Measurements from ENCODE around the gene PDZD4. TPM values are rescaled to one million over a fixed set of nuclear protein-coding genes. Genes with fewer than 3 reads are reported as not detected.
A peak's percentile ranks its signal among the peaks of the same experiment; 100 is the strongest.

The PDZD4 gene
- total RNA-seq, 4 donors from 2014 or later: 2.0 to 6.6 (median 4.2) TPM

DNA sequence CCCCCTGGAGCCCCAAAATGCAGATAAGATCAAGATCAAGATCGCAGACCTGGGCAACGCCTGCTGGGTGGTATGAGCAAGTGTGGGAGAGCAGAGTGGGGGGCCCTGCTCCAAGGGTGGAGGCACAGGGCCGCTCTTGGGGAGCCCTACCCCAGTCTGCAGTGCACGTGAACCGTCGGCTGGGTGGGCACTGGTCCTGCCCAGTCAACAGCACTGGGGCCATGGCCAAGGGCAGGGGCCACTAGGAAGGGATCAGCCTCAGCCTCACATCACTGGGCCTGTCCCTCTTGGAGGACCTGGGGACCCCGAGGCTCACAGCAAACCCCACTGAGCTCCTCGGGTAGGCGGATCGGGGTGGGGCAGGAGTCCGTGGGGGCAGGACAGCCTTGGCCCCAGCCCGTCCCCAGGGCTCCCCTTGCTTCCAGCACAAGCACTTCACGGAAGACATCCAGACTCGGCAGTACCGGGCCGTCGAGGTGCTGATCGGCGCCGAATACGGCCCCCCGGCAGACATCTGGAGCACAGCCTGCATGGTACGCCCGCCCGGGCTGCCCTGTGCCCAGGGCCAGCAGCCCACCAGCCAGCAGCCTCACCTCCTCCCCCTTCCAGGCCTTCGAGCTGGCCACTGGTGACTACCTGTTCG is 45.9 kb downstream of the PDZD4 start:
- in situ Hi-C loops (cut with MboI; ENCODE audit: low pct_ligation_motif_present in 1 of 4, low pct_unique_long_range_greater_than_20kb in 1 of 4, low sequenced_read_pairs in 3 of 4): loop anchor here in 1 of 4 donors (25.0 kb wide), 1 partner anchor 153 kb away; the partner anchor contains the start of genes ARHGAP4, NAA10 and RENBP
- intact Hi-C loops (cut with DNase I; ENCODE audit: low total_unique reads): no loop called here

DNA sequence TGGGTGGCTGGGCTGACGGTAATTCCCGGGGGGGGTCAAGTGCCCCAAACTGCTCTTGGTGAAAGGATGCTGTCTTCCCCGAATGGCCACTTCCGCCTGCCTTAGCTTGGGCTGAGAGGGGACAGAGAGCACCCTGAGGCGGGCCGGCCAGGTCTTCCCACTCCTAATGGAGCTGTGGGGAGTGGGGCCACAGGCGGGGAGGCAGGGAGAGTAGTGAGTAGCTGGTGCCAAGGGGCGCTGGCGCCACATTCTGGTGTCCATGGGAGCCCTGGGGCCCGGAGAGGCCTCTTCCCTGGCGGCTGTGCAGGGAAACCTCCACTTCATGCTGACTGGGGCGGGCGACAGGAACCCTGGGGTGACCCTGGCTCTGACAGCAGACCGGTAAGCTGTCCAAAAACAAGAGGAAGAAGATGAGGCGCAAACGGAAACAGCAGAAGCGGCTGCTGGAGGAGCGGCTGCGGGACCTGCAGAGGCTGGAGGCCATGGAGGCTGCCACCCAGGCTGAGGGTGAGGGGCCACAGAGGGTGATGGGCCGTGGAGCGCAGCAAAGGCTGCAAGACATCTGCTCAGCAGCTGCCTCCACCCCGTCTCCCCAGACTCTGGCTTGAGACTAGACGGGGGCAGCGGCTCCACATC is 46.8 kb downstream of the PDZD4 start:
- in situ Hi-C loops (cut with MboI; ENCODE audit: low pct_ligation_motif_present in 1 of 4, low pct_unique_long_range_greater_than_20kb in 1 of 4, low sequenced_read_pairs in 3 of 4) (loop anchor here in 1 of 4 donors (25.0 kb wide), 1 partner anchor 154 kb away; the partner anchor contains the start of genes ARHGAP4, NAA10 and RENBP), intact Hi-C loops (cut with DNase I; ENCODE audit: low total_unique reads) (no loop called here)
- Histone ChIP-seq H3K27me3 (peaks cover 3% of the 10 kb centered on the region), H3K4me3 (no peak overlapping the region), H3K36me3 (no peaks in the 10 kb centered on the region), H3K9me3 (no peaks in the 10 kb centered on the region), H3K27ac (no peak overlapping the region), H3K4me1 (peaks cover 4 to 21% (median 11%) of the 10 kb centered on the region in 4 donors)
- WGBS, 2 donors (ENCODE audit: low coverage in 1 of 2): 89% methylated on average over 21 of the region's 24 CpGs; no CpG with 5 or more reads in 1 of the 2 donors
- DNase-seq: no peak
- no peak for TF ChIP-seq POLR2AphosphoS5 (IDR thresholded peaks at IDR 0.05)
- TF ChIP-seq, protein P1, sequence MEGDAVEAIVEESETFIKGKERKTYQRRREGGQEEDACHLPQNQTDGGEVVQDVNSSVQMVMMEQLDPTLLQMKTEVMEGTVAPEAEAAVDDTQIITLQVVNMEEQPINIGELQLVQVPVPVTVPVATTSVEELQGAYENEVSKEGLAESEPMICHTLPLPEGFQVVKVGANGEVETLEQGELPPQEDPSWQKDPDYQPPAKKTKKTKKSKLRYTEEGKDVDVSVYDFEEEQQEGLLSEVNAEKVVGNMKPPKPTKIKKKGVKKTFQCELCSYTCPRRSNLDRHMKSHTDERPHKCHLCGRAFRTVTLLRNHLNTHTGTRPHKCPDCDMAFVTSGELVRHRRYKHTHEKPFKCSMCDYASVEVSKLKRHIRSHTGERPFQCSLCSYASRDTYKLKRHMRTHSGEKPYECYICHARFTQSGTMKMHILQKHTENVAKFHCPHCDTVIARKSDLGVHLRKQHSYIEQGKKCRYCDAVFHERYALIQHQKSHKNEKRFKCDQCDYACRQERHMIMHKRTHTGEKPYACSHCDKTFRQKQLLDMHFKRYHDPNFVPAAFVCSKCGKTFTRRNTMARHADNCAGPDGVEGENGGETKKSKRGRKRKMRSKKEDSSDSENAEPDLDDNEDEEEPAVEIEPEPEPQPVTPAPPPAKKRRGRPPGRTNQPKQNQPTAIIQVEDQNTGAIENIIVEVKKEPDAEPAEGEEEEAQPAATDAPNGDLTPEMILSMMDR (IDR thresholded peaks at IDR 0.05): no peak
- TF ChIP-seq POLR2A (IDR thresholded peaks at IDR 0.05): no peak
- no peak for TF ChIP-seq EP300 (IDR thresholded peaks at IDR 0.05; ENCODE audit: low read depth)

More for the DNA sequence above, 45.9 kb downstream of the PDZD4 start:
- Histone ChIP-seq H3K27ac (no peak overlapping the region), H3K4me1 (peaks cover 4 to 21% (median 11%) of the 10 kb centered on the region in 4 donors), H3K4me3 (no peak overlapping the region), H3K36me3 (no peaks in the 10 kb centered on the region), H3K27me3 (peaks cover 3% of the 10 kb centered on the region), H3K9me3 (no peaks in the 10 kb centered on the region)
- WGBS, 2 donors (ENCODE audit: low coverage in 1 of 2): 92% methylated on average over 5 of the region's 27 CpGs; no CpG with 5 or more reads in 1 of the 2 donors
- TF ChIP-seq, protein P1 (IDR thresholded peaks at IDR 0.05): no peak
- no peak for TF ChIP-seq POLR2A (IDR thresholded peaks at IDR 0.05)
- no peak for TF ChIP-seq EP300 (IDR thresholded peaks at IDR 0.05; ENCODE audit: low read depth)
- TF ChIP-seq POLR2AphosphoS5 (IDR thresholded peaks at IDR 0.05): no peak
- DNase-seq: no peak

DNA sequence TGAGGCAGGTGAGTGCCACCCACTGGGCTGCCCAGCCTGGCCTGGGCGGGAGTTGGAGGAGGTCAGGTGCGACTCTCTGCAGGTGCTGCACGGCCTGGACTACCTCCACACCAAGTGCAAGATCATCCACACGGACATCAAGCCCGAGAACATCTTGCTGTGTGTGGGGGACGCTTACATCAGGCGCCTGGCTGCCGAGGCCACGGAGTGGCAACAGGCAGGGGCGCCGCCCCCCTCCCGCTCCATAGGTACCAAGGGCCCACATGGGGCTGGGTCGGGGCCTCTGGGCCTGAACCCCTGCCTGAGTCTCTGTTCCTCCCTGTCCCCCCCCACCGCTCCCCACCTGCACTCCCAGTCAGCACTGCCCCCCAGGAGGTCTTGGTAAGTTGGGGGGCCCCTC is 47.5 kb downstream of the PDZD4 start:
- Histone ChIP-seq H3K9me3 (no peaks in the 10 kb centered on the region), H3K36me3 (no peaks in the 10 kb centered on the region), H3K27ac (no peak overlapping the region), H3K4me1 (peaks cover 4 to 21% (median 11%) of the 10 kb centered on the region in 4 donors), H3K27me3 (peaks cover 3% of the 10 kb centered on the region), H3K4me3 (no peak overlapping the region)
- no peak for DNase-seq
- intact Hi-C loops (cut with DNase I; ENCODE audit: low total_unique reads) (no loop called here), in situ Hi-C loops (cut with MboI; ENCODE audit: low pct_ligation_motif_present in 1 of 4, low pct_unique_long_range_greater_than_20kb in 1 of 4, low sequenced_read_pairs in 3 of 4) (loop anchor here in 1 of 4 donors (25.0 kb wide), 1 partner anchor 154 kb away; the partner anchor contains the start of genes ARHGAP4, NAA10 and RENBP)
- TF ChIP-seq EP300 (IDR thresholded peaks at IDR 0.05; ENCODE audit: low read depth) (no peak), POLR2AphosphoS5 (IDR thresholded peaks at IDR 0.05) (no peak), POLR2A (IDR thresholded peaks at IDR 0.05) (no peak)
- TF ChIP-seq, protein P1 (IDR thresholded peaks at IDR 0.05): no peak
- 93% methylated on average over 14 of the region's 14 CpGs; no CpG with 5 or more reads in 1 of the 2 donors for WGBS, 2 donors (ENCODE audit: low coverage in 1 of 2)

DNA sequence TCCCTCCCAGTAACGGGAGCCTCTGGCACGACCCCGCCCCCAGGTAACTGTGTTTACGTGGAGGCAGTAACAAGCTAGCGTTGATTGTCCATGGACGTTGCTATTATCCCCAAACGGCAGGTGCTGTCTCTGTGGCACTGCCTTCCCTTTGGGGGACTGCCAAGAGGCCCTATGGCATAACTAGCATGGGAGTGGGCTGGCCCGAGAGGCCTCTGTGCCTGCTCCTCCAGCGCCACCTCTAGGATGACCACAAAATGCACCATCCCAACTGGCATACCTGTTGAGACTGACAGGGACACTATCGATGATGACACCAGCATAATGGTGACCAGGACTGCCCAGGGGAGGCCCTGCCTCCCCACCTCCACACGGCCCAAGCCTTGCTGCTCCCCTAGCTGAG is 48.0 kb downstream of the PDZD4 start:
- Histone ChIP-seq H3K27me3 (peaks cover 3% of the 10 kb centered on the region), H3K9me3 (no peaks in the 10 kb centered on the region), H3K27ac (peak overlapping the region in 3 of 4 donors; percentile 79 to 80 (median 79)), H3K4me3 (no peak overlapping the region), H3K36me3 (no peaks in the 10 kb centered on the region), H3K4me1 (peaks cover 4 to 21% (median 11%) of the 10 kb centered on the region in 4 donors)
- WGBS, 2 donors (ENCODE audit: low coverage in 1 of 2): 43% methylated on average over 11 of the region's 11 CpGs; no CpG with 5 or more reads in 1 of the 2 donors
- intact Hi-C loops (cut with DNase I; ENCODE audit: low total_unique reads) (no loop called here), in situ Hi-C loops (cut with MboI; ENCODE audit: low pct_ligation_motif_present in 1 of 4, low pct_unique_long_range_greater_than_20kb in 1 of 4, low sequenced_read_pairs in 3 of 4) (loop anchor here in 1 of 4 donors (25.0 kb wide), 1 partner anchor 155 kb away; the partner anchor contains the start of genes ARHGAP4, NAA10 and RENBP)
- DNase-seq: no peak
- TF ChIP-seq POLR2AphosphoS5 (IDR thresholded peaks at IDR 0.05) (no peak), EP300 (IDR thresholded peaks at IDR 0.05; ENCODE audit: low read depth) (no peak), POLR2A (IDR thresholded peaks at IDR 0.05) (no peak)
- TF ChIP-seq, protein P1 (IDR thresholded peaks at IDR 0.05): no peak

All from transverse colon (tissue), 4 donors.